Gastroesophageal sphincter (tissue), 3 donors: Measurements from ENCODE around the gene TIMD4.

Source experiments
- CTCF ChIP-seq, 4 experiments: fragments of 200-600 bp in 2 of 4; fragments of 450-650 bp in 2 of 4; sonication (generic) in 1 of 4; IDR thresholded peaks; one replicate each; pipeline ENCODE4 v1.5.1; 2017 to 2019; ENCODE audit warnings: antibody characterized with exemption in 4 of 4, mild to moderate bottlenecking in 2 of 4, moderate library complexity in 2 of 4
- EP300 ChIP-seq: sonication (generic); formaldehyde crosslinking; IDR thresholded peaks from one replicate; pipeline ENCODE4 v1.6.1; 2017; ENCODE audit warnings: antibody characterized with exemption, mild to moderate bottlenecking
- POLR2A ChIP-seq, 2 donors: fragments of 450-650 bp; IDR thresholded peaks; one replicate each; pipeline ENCODE4 v1.6.1; 2017; ENCODE audit warnings: antibody characterized with exemption in 2 of 2, mild to moderate bottlenecking in 2 of 2, moderate library complexity in 1 of 2
- POLR2AphosphoS5 ChIP-seq: sonication (generic); formaldehyde crosslinking; IDR thresholded peaks from one replicate; pipeline ENCODE4 v1.6.1; 2017; ENCODE audit warnings: antibody characterized with exemption

- TF ChIP-seq CTCF (IDR thresholded peaks at IDR 0.05) (no peak), POLR2AphosphoS5 (no peak), POLR2A (IDR thresholded peaks at IDR 0.05) (no peak), EP300 (no peak)
These were observed 50.2 kb downstream of the TIMD4 start for GRCh38 chr5:156912869-156913268.
